ENCODE measurements around the gene ACO2.
"Not testable (repeated sequence)": the region's sequence is repeated elsewhere in the genome, so short reads cannot be mapped to it uniquely, and the experiment has no call there.

ACO2 gene

GRCh38 chr22:41448189-41448808 lies 20.6 kb upstream of the ACO2 start:
- DNase-seq, result peak; percentile 91

GRCh38 chr22:41458161-41458728 lies 10.7 kb upstream of the ACO2 start:
- no peak for DNase-seq

GRCh38 chr22:41459431-41459830 lies 9.5 kb upstream of the ACO2 start:
- DNase-seq, result no peak

DNA sequence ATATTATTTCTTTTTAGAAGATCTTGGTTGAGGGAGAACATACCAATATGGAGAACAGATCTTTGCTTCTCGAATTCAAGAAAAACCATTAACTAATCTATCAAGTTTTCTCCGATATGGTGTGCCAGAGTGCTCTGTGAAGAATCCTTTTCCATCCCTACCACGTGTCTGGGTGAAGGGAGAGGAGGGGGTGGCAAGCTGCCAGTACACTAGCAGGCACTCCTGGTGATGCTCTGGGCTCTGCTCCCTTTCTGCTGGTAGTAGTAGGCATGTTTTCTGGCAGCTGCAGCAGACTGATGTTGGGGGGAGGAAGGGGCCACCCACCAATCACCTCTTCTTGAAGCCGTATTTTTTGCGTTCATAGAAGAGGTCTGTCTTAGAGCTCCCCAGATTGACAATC lies 8.8 kb upstream of the ACO2 start:
- not testable (repeated sequence) for DNase-seq

DNA sequence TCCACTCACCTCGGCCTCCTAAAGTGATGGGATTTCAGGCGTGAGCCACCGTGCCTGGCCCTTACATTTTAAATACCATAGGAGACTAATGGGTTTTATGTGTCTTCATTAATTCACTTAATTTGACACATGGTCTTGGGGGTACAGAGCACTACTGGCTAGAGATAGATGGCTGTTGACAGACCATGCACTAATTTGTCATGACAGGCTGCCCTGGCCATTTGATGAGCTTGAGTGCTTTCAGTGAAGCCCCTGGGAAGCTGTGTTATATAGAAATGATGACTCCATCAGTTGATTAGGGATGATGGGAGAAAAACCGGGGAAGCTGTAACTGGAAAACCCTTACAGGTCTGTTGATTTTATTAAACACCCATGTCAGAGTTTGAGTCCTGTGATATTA lies 7.0 kb upstream of the ACO2 start:
- no peak for DNase-seq

DNA sequence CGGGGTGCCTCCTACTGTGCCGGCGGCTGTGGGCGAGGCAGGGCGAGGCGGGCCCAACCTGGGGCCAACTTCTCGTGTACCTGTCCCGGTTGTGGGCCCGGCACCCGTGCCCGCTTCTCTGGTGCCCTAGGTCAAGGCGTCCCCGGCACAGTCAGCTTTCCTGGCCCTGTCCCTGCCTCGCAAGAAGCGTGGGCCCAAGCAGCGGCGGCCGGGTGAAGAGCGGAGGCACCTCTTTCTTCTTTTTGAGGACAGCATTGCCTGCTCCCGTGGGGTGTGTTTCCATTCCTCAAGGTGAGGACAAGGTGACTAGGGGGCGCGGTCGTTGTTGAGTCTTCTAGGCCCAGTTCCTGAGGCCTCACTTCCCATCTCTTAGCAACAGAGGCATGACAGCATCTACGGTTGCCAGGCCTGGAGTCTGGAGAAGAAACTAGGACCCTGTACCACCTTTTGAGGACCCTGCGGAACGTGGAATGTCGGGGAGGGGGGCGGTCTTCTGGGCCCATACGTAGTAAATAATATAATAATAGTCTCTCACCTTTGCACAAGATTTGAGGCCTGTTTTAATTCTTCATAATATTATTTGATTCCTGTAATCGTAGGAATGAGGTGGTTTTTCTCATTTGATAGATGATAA lies 418 bp downstream of the ACO2 start:
- no peak for DNase-seq

DNA sequence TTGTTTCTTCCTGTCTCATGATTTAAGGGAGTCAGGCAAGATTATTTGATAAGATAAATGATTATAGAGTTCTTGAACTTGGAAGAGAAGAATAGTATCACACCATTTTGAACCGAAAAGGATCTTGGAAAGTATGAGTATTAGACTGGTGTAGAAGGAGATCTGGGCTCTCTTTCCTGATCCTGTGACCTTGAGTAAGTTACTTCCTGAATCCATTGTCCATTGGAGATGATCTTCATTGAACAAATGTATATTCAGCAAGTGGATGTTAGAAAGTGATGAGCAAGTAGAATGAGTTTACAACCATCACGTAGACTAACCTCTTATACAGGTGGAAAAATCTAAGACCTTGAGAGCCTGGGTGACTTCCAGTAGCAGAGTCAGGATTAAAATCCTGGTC lies 2.0 kb downstream of the ACO2 start:
- no peak for DNase-seq

DNA sequence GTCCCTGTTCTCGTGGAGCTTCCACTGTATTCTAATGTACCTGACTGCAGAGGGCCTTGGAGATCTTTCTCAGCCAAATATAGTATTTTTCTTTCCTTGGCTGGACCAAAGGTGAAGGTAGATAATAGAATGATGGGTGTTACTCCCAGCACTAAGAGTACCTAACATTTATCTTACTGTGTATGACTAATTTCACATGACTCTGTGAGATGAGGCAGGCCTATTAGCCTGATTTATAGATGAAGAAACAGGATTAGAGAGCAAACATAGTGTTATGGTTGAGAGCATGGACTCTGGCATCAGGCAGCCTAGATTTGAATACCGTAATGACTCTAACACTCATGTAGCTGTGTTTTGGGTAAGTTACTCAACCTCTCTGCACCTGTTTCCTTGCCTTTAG lies 2.7 kb downstream of the ACO2 start:
- no peak for DNase-seq

- DNase-seq, result no peak
These were observed 6.0 kb downstream of the ACO2 start for GRCh38 chr22:41474872-41475451.

GRCh38 chr22:41478473-41478872 lies 9.6 kb downstream of the ACO2 start:
- no peak for DNase-seq

GRCh38 chr22:41478891-41479521 lies 10.1 kb downstream of the ACO2 start:
- DNase-seq, result no peak

DNA sequence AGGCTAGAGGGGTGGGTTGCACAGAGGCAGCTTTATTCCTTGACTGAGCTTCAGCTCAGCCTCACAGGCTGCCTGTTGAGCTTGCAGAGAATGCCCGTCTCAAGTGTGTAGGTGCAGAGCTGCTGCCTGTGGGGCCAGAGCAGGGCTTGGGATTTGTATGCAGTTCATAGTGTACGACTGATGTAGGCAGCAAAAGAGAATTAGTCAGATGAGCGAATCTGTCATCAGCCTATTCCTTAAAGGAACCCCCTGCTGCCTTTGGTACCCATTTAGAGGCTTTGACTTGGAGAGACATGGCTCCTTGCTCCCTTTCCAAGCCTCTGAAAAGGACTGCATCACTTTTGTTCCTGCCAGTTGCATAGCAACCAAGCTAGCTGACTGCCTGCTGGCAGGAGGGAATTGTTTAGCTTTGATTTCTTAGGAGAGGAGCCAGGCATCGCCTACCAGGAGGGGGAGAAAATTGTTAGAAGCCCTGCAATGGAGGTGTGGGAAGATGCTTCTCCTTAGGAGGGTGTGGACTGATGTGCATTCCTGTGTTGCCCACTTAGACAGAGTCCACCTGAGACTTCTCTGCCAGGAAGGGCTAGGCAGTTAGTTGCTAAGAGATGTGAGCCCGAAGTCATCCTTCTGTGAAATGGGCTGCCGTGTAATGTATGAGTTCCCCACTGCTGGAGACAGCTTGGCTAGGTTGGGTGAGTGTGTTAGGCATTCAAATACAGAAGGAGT lies 10.9 kb downstream of the ACO2 start:
- DNase-seq, result no peak

DNA sequence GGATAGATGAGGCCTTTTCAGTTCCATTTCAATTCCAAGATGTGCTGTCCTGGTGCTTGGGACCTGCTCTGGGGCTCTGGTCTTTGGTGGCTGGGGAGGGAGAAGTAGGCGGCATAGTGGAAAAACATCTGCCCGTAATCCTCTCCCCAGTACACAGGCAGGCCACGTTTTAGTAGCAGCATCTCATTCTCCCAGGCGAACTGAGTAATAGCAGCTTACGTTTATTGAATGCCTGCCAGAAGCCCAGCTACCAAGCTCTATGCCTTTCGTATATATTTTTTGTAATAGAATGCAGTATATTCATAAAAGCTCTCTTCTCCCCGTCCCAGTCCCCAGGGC lies 11.4 kb downstream of the ACO2 start:
- no peak for DNase-seq

- DNase-seq, result no peak
These were observed 12.4 kb downstream of the ACO2 start for GRCh38 chr22:41481131-41481830.

- no peak for DNase-seq
These were observed 13.0 kb downstream of the ACO2 start for GRCh38 chr22:41481925-41482318.

DNA sequence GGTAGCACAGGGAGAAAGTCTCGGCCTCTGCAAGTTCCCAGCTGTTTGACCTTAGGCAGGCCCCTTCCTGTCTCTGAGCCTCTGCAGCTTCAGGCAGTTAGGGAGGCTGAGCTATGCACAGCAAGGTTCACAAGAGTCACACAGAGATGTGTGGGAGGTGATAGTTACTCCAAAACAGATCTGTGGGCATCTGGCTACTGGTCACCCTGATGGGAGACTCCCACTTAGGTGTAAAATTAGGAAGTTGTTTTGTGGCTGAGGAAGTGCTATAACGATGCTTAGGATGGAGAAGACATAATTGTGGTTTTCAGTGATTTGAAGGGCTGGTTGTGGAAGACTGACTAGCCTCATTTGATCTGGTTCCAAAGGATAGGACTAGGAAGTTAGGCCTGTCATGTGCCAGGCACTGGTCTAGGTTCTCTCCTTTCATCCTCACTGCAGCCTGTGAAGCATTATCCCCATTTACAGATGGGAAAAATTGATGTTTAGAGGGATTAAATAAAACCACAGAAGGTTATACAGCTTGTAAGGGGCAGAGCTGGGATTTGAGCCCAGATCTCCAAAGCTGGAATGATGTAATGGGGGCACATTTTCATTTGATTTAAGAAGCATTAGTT lies 13.5 kb downstream of the ACO2 start:
- DNase-seq, result no peak

DNA sequence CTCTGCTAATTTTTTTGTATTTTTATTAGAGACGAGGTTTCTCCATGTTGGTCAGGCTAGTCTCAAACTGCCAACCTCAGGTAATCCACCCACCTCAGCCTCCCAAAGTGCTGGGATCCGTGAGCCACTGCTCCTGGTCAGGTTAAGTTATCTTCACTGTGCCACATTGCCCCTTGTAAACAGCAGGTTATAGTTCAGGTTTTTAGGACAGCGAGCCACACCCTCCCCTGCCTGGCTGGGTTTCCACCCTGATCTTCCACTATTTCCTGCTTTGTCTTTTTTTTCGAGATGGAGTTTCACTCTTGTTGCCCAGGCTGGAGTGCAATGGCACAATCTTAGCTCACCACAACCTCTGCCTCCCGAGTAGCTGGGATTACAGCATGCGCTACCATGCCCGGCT lies 16.1 kb downstream of the ACO2 start:
- no peak for DNase-seq

DNA sequence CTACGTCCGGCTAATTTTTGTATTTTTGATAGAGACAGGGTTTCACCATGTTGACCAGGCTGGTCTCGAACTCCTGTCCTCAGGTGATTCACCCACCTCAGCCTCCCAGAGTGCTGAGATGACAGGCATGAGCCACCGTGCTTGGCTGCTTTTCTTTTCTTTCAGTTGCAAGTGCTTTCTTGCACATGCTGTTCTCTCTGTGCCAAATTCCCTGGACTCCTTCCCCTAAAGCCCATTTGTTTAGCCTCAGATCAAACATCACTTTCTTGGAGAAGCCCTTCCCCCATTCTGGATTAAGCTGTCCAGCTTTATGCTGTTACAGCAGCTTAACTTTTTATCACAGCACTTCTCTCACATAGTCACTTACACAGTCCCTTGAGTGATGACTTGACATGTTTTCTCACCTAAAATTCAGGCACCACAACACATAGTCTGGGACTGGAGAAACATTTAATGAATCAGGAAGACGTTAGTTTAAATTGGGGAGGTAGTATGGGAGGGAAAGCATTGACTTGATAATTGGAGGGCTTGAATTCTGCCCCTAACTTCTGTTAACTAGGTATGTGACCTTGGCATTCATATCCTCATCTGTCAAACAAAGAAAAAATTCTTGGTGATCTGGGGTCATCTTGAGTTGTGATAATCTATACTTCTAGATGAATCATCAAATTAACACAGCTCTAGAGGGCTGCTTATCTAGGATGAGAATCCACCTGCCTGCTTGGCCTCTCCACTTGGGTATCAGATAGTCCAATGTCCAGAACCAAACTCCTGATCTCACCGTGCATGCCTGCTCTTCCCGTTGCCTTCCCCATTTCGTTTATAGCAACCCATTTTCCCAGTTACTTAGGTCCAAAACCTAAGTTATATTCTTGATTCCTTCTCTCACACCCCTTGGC lies 18.4 kb downstream of the ACO2 start:
- DNase-seq, result no peak

GRCh38 chr22:41488076-41488475 lies 19.2 kb downstream of the ACO2 start:
- DNase-seq, result no peak

DNA sequence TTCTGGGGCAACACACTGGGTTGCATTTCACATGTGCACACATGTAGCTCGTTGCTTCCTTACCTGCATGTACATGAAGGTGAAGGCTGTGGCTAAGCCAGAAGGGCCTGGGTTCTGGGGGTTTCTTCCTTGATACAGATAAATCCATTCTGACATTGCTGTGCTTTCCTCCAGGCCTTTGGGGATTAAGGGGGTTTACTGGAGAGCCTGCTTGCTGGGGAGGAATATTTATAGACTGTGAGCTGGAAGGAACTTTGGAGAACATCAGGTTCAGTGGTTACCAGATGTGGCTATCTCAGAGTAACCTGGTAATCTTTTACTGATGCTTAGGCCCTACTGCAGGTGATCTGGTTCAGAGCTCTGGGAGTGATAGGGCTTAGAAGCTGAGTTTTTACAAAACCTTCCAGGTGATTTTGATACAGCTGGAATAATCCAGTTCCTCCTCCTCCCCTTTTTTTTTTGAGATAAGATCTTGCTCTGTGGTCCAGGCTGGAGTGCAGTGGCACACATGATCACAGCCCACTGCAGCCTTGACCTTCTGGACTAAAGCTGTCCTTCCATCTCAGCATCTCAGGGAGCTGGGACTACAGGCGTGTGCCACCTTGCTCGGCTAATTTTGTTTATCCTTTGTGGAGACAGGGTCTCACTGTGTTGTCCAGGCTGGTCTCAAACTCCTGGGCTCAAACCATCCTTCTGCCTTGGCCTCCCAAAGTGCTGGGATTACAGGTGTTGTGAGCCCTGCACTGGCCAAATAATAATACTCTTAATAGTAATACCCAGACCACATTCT lies 19.9 kb downstream of the ACO2 start:
- no peak for DNase-seq
